ENCODE data around the gene MT1E. TPM values are rescaled to one million over a fixed set of nuclear protein-coding genes. Genes with fewer than 3 reads are reported as not detected.

The MT1E gene
- total and polyA plus RNA-seq, 2 of the 13 experiments (the other 11 are each of a cell fraction or from before 2014, with no cell fraction given): 110 to 1,072 TPM

- TF ChIP-seq MEIS1 (CRISPR knock-in tag; IDR thresholded peaks at IDR 0.05; ENCODE audit: borderline replicate concordance) (peak; percentile 78), ZFP90 (CRISPR knock-in tag; IDR thresholded peaks at IDR 0.05; ENCODE audit: borderline replicate concordance) (peak; percentile 25; the same call in 1 of the 2 replicates), ZEB1 (IDR thresholded peaks at IDR 0.05; ENCODE audit: insufficient replicate concordance, low read depth) (no peak), SP4 (CRISPR knock-in tag; IDR thresholded peaks at IDR 0.05) (peak; percentile 83), KMT2A (CRISPR knock-in tag; IDR thresholded peaks at IDR 0.05) (no peak), E2F2 (CRISPR knock-in tag; IDR thresholded peaks at IDR 0.05; ENCODE audit: borderline replicate concordance) (0 out of 2 replicates have a peak, but pooled peaks have one; percentile 82), RXRA (CRISPR knock-in tag; IDR thresholded peaks at IDR 0.05) (peak; percentile 94), ZFP36L1 (CRISPR knock-in tag; IDR thresholded peaks at IDR 0.05) (peak; percentile 94; the same call in 1 of the 2 replicates), MLX (CRISPR knock-in tag; IDR thresholded peaks at IDR 0.05) (peak; percentile 68), ZNF709 (CRISPR knock-in tag; IDR thresholded peaks at IDR 0.05) (peak; percentile 29; the same call in 1 of the 2 replicates), XBP1 (CRISPR knock-in tag; IDR thresholded peaks at IDR 0.05) (no peak), CEBPB (IDR thresholded peaks at IDR 0.05; ENCODE audit: borderline replicate concordance, low read depth, low read length) (peak; percentile 74; the same call in 1 of the 2 replicates), ZNF446 (CRISPR knock-in tag; IDR thresholded peaks at IDR 0.05) (peak; percentile 73; the same call in 1 of the 2 replicates), TEAD3 (CRISPR knock-in tag; optimal IDR thresholded peaks at IDR 0.05; ENCODE audit: borderline replicate concordance) (peak; percentile 81), ZNF670 (CRISPR knock-in tag; IDR thresholded peaks at IDR 0.05; ENCODE audit: borderline replicate concordance) (peak; percentile 87; the same call in 1 of the 2 replicates), GMEB1 (CRISPR knock-in tag; IDR thresholded peaks at IDR 0.05; ENCODE audit: borderline replicate concordance) (peak; percentile 36; the same call in 1 of the 2 replicates), ZSCAN22 (CRISPR knock-in tag; IDR thresholded peaks at IDR 0.05) (0 out of 2 replicates have a peak, but pooled peaks have one; percentile 30), ZNF512 (CRISPR knock-in tag; IDR thresholded peaks at IDR 0.05) (no peak), KDM2A (CRISPR knock-in tag; IDR thresholded peaks at IDR 0.05; ENCODE audit: borderline replicate concordance, low read depth) (peak; percentile 94), NR2F6 (IDR thresholded peaks at IDR 0.05) (peak; percentile 84), NR2F6 (CRISPR knock-in tag; IDR thresholded peaks at IDR 0.05) (peak; percentile 76; the same call in 1 of the 2 replicates), ARID5B (CRISPR knock-in tag; IDR thresholded peaks at IDR 0.05) (peak; percentile 74)
These were observed 18.4 kb upstream of the MT1E start (continued) for GRCh38 chr16:56607109-56607618.

Data from HepG2 (cell line).